MM.1S (cell line): ENCODE measurements around the gene GP2.
"Not testable (repeated sequence)": the region's sequence is repeated elsewhere in the genome, so short reads cannot be mapped to it uniquely, and the experiment has no call there.

ENCODE experiments used
- DNase-seq: peaks from one replicate; pipeline ENCODE4 v3.0.0-alpha.2; 2015
- H2AFZ ChIP-seq: fragments of 300-600 bp; sonication (generic); 2 replicates; pipeline ENCODE4 v1.6.0; 2016; ENCODE audit warnings: antibody characterized with exemption, low read length
- H3F3A ChIP-seq: fragments of 300-600 bp; sonication (generic); 2 replicates; pipeline ENCODE4 v1.6.1; 2016; ENCODE audit warnings: mild to moderate bottlenecking, antibody characterized with exemption, low read length, moderate library complexity, mixed read lengths; ENCODE audit not compliant: insufficient read depth
- H3K27ac ChIP-seq: fragments of 300-600 bp; sonication (generic); 2 replicates; pipeline ENCODE4 v1.5.1; 2016; ENCODE audit warnings: mild to moderate bottlenecking, low read length
- H3K27me3 ChIP-seq: fragments of 300-600 bp; sonication (generic); replicated peaks from 2 replicates; pipeline ENCODE4 v1.6.0; 2016; ENCODE audit warnings: low read length; ENCODE audit not compliant: insufficient read depth
- H3K36me3 ChIP-seq: fragments of 300-600 bp; sonication (generic); replicated peaks from 2 replicates; pipeline ENCODE4 v1.6.1; 2016; ENCODE audit warnings: mild to moderate bottlenecking, low read length, mixed read lengths; ENCODE audit not compliant: insufficient read depth
- H3K4me1 ChIP-seq: fragments of 300-600 bp; sonication (generic); 2 replicates; pipeline ENCODE4 v1.6.1; 2016; ENCODE audit warnings: low read length, mixed read lengths
- H3K4me2 ChIP-seq: fragments of 300-600 bp; sonication (generic); 2 replicates; pipeline ENCODE4 v1.6.0; 2016; ENCODE audit warnings: low read depth, low read length
- H3K4me3 ChIP-seq: fragments of 300-600 bp; sonication (generic); 2 replicates; pipeline ENCODE4 v1.5.1; 2016; ENCODE audit warnings: low read length, mixed read lengths
- H3K79me2 ChIP-seq: fragments of 300-600 bp; sonication (generic); 2 replicates; pipeline ENCODE4 v1.6.1; 2016; ENCODE audit warnings: mixed run types, low read length, mixed read lengths
- H3K9ac ChIP-seq: fragments of 300-600 bp; sonication (generic); 2 replicates; pipeline ENCODE4 v1.6.1; 2016; ENCODE audit warnings: low read length, mixed read lengths
- H3K9me2 ChIP-seq: fragments of 300-600 bp; sonication (generic); replicated peaks from 2 replicates; pipeline ENCODE4 v1.6.1; 2016; ENCODE audit warnings: mild to moderate bottlenecking, low read length, mixed read lengths; ENCODE audit not compliant: insufficient read depth
- H3K9me3 ChIP-seq: fragments of 300-600 bp; sonication (generic); replicated peaks from 2 replicates; pipeline ENCODE4 v1.6.1; 2016; ENCODE audit warnings: mild to moderate bottlenecking, low read length, mixed read lengths; ENCODE audit not compliant: insufficient read depth
- H4K20me1 ChIP-seq: fragments of 300-600 bp; sonication (generic); 2 replicates; pipeline ENCODE4 v1.6.1; 2016; ENCODE audit warnings: mild to moderate bottlenecking, low read length, moderate library complexity, mixed read lengths; ENCODE audit not compliant: insufficient read depth
- EZH2 ChIP-seq: fragments of 300-600 bp; sonication (generic); optimal IDR thresholded peaks from 2 replicates; pipeline ENCODE3; 2017; ENCODE audit warnings: low read depth, mild to moderate bottlenecking, antibody characterized with exemption, low read length, mixed read lengths
- EZH2phosphoT487 ChIP-seq: fragments of 300-600 bp; sonication (generic); IDR thresholded peaks from 2 replicates; pipeline ENCODE4 v1.6.1; 2018; ENCODE audit warnings: antibody characterized with exemption, low read length
- TF ChIP-seq, protein P1 (sequence below): fragments of 300-600 bp; sonication (generic); IDR thresholded peaks from 2 replicates; pipeline ENCODE4 v1.5.1; 2016; ENCODE audit warnings: antibody characterized with exemption, low read length, mixed read lengths

The GP2 gene

DNA sequence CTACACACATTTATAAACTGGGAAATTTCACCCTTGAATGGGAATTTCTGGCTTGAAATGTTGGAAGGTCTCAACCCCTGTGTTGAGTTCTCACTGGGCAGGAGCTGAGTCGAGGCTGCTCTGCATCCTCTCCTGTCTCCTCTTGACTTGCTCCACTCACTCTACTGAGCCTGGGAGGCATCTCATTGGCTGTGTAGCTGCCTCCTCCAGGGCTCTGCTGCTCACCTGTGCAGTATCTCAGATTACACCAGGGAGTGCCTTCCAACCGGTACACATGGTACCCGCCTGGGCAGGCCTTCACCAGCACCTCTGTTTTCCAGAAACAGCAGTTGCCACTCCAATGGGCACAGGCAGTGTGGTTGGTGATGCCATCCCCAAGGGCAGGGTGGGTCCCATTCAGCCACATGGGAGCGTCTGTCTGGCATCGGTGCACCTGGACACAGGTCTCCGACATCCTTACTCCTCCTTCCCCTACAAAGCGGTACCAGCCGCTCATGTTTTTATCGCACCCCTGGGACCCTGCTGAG, 3.7 kb downstream of the GP2 start:
- DNase-seq, result no peak
- Histone ChIP-seq H3K4me2 (no peak overlapping the region), H3K9ac (no peak overlapping the region), H2AFZ (no peak overlapping the region), H3F3A (no peaks in the 10 kb centered on the region), H3K9me2 (no peaks in the 10 kb centered on the region), H3K27me3 (no peaks in the 10 kb centered on the region), H3K4me1 (no peaks in the 10 kb centered on the region), H4K20me1 (no peaks in the 10 kb centered on the region), H3K36me3 (no peaks in the 10 kb centered on the region), H3K4me3 (no peak overlapping the region), H3K79me2 (no peaks in the 10 kb centered on the region), H3K27ac (no peak overlapping the region), H3K9me3 (no peaks in the 10 kb centered on the region)
- TF ChIP-seq EZH2 (no peak), EZH2phosphoT487 (no peak)
- TF ChIP-seq, protein P1, sequence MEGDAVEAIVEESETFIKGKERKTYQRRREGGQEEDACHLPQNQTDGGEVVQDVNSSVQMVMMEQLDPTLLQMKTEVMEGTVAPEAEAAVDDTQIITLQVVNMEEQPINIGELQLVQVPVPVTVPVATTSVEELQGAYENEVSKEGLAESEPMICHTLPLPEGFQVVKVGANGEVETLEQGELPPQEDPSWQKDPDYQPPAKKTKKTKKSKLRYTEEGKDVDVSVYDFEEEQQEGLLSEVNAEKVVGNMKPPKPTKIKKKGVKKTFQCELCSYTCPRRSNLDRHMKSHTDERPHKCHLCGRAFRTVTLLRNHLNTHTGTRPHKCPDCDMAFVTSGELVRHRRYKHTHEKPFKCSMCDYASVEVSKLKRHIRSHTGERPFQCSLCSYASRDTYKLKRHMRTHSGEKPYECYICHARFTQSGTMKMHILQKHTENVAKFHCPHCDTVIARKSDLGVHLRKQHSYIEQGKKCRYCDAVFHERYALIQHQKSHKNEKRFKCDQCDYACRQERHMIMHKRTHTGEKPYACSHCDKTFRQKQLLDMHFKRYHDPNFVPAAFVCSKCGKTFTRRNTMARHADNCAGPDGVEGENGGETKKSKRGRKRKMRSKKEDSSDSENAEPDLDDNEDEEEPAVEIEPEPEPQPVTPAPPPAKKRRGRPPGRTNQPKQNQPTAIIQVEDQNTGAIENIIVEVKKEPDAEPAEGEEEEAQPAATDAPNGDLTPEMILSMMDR, result no peak

DNA sequence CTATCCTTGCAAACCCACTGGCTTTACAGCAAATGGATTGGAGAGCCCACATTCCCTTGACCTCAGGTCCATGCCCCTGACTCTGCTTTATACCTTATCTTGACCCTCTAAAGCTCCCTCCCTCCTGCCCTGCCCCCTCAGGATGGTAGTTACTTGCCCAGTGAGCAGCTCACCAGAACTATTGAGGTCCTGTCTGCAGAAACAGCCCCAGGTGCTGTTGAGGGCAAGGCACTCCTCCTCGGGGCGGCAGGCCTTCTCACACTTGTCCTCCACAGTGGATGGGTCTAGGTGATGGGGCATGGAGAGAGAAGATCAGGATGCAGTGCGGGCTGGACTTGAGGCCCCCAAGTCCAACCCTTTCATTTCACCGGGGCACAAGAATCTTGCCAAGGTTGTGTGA, 4.6 kb downstream of the GP2 start:
- H4K20me1 ChIP-seq, result no peaks in the 10 kb centered on the region

DNA sequence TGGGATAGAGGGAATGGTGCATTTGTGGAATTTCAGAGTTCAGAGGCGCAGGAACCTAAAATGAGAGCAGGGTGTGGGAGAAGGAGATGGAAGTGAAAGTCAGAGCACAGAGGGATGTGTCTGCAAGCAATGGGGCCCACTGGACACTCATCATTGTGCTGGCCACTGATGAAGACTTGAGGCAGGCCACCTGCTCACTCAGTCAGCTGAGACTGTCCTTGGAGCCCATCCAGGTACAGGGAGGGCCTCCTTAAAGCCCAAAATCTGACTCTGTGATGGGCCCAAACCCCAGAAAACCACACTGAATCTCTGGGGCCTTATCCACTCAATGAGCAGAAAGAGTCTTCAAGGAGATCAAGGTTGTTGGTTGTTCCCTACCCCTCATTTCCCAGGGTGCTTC, 5.6 kb downstream of the GP2 start:
- Histone ChIP-seq H3K4me2 (no peak overlapping the region), H3K9ac (no peak overlapping the region), H3F3A (no peaks in the 10 kb centered on the region), H3K9me3 (no peaks in the 10 kb centered on the region), H3K4me3 (no peak overlapping the region), H3K27ac (no peak overlapping the region), H2AFZ (no peak overlapping the region), H3K9me2 (no peaks in the 10 kb centered on the region), H3K4me1 (no peaks in the 10 kb centered on the region), H3K36me3 (no peaks in the 10 kb centered on the region), H3K27me3 (no peaks in the 10 kb centered on the region), H3K79me2 (no peaks in the 10 kb centered on the region), H4K20me1 (no peaks in the 10 kb centered on the region)
- TF ChIP-seq EZH2phosphoT487, result no peak
- TF ChIP-seq, protein P1, result no peak
- no peak for TF ChIP-seq EZH2
- no peak for DNase-seq

More for the DNA sequence above, 4.6 kb downstream of the GP2 start:
- no peaks in the 10 kb centered on the region for H3K9me3 ChIP-seq
- H3K36me3 ChIP-seq, result no peaks in the 10 kb centered on the region
- no peaks in the 10 kb centered on the region for H3K9me2 ChIP-seq
- no peaks in the 10 kb centered on the region for H3K27me3 ChIP-seq
- no peaks in the 10 kb centered on the region for H3F3A ChIP-seq
- no peaks in the 10 kb centered on the region for H3K4me1 ChIP-seq
- DNase-seq, result no peak
- no peak overlapping the region for H3K9ac ChIP-seq
- no peak overlapping the region for H3K27ac ChIP-seq
- H3K4me3 ChIP-seq, result no peak overlapping the region
- no peak overlapping the region for H3K4me2 ChIP-seq
- no peak overlapping the region for H2AFZ ChIP-seq
- no peak for TF ChIP-seq EZH2
- TF ChIP-seq EZH2phosphoT487, result no peak
- TF ChIP-seq, protein P1, result no peak
- no peaks in the 10 kb centered on the region for H3K79me2 ChIP-seq

DNA sequence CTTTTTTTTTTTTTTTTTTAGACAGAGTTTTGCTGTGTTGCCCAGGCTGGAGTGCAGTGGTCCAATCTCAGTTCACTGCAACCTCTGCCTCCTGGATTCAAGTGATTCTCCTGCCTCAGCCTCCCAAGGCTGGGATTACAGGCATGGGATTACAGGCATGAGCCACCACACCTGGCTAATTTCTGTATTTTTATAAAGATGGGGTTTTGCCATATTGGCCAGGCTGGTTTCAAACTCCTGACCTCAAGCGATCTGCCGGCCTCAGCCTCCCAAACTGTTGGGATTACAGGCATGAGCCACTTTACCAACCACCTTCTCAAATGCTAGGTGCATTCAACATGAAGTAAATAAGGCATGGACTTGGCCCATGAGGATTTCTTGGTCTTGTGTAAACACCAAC, 6.3 kb downstream of the GP2 start:
- not testable (repeated sequence) for H4K20me1 ChIP-seq, H3K4me3 ChIP-seq, H3K36me3 ChIP-seq, H3K27ac ChIP-seq, H3K9ac ChIP-seq, H3K4me2 ChIP-seq, H2AFZ ChIP-seq, H3K79me2 ChIP-seq, DNase-seq, H3F3A ChIP-seq, H3K27me3 ChIP-seq, H3K9me3 ChIP-seq, H3K9me2 ChIP-seq, H3K4me1 ChIP-seq
